Activated effector memory CD4-positive, alpha-beta T cell treated with anti-CD3 and anti-CD28 coated beads, Interleukin-2, amount 50 U/mL, for 16 hours (primary cell): ENCODE data around the gene LSP1.

ENCODE experiments used
- DNase-seq: peaks from one replicate; pipeline ENCODE4 v3.0.0-alpha.2; 2020

LSP1 gene

DNA sequence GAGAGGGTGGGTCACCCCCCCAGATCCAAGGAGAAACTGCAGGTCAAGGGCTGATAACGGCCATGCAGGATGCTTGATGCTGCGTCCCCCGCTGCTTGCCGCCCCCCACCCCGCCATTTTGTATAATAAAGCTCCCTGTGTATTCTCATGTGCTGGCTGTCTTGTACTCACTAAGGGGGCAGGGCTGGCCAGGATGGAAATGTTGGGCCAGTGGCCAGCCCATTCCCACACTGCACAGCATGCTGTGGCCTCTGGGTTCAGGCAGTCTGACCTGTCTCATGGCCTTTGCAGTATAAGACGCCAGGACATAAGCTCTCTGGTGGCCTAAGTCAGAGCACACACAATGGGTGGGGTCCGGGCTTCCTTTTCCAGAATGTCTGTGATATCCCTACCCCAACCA lies 39.2 kb downstream of the LSP1 start:
- DNase-seq, result no peak

DNA sequence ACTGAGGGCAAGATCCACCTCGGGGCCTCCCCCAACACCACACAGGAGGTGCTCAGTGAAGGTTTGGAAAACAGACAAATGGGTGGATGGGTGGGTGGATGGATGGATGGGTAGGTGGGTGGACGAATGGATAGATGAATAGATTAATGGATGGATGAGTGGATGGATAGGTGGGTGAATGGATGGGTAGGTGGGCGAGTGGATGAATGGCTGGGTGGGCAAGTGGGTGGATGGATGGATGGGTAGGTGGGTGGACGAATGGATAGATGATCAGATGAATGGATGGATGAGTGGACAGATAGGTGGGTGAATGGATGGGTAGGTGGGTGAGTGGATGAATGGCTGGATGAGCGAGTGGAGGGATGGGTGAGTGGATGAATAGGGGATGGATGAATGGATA lies 39.7 kb downstream of the LSP1 start:
- no peak for DNase-seq

DNA sequence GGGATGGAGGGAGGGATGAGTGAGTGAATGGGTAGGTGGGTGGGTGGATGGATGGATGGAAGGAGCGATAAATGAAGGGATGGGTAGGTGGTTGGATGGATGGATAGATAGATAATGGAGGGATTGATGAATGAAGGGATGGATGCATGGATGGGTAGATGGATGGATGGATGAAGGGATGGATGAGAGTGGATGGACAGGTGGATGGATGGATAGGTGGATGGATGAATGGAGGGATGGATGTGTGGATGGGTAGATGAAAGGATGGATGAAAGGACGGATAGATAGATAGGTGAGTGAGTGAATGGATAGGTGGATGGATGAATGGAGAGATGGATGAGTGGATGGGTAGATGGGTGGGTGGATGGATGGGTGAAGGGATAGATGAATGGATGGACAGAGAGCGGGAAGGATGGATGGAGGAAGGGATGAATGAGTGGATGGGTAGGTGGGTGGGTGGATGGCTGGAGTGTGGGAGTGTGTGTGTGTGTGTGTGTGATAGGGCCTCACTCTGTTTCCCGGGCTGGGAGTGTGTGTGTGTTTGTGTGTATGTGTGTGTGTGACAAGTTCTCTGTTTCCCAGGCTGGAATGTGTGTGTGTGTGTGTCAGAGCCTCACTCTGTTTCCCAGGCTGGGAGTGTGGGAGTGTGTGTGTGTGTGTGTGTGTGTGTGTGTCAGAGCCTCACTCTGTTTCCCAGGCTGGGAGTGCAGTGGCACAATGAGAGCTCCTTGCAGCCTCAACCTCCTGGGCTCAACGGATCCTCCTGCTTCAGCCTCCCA lies 40.9 kb downstream of the LSP1 start:
- no peak for DNase-seq

DNA sequence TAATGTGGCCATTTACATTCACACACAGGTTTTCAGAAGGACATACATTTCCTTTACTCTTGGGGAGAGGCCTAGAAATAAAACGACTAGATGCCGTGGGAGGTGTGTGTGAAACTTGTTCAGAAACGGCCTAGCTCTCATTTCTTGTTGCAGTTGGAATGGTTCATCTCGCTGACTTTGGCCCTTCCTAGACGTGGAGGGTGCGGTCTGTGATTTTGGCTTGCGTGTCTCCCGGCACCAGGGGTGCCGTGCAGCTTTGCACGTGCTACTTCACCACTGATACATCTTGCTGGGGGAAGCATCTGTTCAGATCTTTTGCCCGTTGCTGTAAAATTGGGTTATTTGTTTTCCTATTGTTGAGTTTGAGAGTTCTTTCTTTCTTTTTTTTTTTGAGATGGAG lies 41.9 kb downstream of the LSP1 start:
- no peak for DNase-seq

DNA sequence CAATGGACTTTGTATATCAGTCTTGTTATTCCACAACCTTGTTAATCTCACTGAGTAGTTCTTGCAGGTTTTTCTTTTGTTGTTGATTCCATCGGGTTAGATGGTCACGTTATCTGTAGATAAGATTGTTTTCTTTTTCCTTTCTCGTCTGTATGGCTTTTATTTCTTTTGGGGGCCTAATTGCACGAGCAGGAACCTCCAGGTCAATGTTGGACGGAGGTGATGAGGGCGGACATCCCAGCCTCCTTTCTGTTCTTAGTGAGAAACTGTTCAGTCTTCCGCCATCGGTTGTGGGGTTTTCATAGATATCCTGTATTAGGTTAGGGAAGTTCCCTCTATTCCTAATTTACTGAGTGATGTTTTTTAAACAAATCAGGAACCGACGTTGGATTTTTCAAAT lies 43.6 kb downstream of the LSP1 start:
- no peak for DNase-seq

DNA sequence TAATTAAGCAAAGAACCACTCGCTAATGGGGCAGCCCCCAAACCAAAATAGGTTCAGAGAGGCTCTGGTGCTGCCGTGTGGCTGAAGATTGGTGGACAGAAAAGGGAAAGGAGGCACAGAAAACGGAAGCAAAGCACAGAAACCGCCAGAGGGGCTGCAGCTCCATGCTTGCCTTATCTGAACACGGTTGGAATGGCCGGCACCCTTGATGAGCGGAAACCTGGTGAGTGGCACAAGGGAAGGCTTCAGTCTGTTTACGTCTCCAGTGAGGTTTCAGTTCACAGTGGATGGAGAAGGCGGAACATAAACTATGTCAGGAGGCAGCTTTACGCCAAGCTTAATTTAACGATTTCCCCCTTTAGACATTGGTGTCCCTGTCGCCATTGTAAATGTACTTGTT lies 44.0 kb downstream of the LSP1 start:
- no peak for DNase-seq

DNA sequence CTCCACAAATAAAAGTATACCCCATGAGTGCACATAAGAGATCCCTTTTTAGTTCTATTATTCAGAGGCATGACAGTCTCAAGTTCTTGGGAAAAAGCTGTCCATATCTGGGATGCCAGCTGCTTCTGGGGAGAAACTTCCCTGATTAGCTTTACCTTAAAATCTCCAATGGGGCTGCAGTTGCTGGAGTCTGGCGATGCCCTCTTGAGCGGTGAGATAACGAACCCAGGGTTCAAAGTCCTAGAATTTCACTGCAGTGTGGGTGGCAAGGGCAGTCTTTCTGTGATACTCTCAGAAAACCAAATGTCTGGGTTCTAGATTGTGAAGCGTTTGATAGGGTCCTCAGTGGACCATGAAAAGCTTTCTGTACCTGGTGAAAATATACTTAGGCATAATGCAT lies 46.2 kb downstream of the LSP1 start:
- no peak for DNase-seq

DNA sequence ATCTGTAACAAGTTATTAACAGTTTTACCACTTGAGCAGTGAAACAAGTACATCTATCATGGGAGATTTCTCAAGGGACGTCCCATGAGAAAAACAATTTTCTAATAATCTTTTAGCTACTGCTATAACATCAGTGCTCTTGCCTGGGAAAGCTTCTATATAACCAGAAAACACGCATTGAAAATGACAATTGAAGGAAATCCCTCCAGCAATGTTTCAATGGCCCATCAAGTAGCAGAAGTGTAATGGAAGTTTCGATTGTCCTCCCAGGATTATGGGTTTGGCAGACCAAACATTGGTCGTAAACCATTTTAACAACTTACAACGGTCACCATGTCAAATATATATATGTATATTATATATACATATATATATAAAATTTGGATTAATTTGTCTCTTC lies 46.8 kb downstream of the LSP1 start:
- DNase-seq, result no peak

DNA sequence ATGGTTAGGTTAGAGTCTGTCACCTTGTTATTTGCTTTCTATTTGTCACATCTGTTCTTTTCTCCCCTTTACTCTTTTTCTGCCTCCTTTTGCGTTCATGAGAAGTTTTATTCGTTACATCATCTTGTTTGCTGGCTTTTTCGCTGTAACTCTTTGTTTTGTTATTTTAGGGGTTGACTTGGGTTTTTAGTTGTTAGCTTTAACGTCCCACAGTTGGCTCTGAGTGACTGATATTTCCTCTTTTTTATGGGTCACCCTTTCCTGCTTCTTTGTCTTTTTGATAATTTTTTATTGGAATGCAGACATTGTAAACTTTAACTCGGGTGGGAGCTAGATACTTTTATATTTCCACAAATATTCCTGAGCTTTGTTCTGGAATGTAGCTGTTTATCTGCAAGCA lies 53.3 kb downstream of the LSP1 start:
- no peak for DNase-seq

DNA sequence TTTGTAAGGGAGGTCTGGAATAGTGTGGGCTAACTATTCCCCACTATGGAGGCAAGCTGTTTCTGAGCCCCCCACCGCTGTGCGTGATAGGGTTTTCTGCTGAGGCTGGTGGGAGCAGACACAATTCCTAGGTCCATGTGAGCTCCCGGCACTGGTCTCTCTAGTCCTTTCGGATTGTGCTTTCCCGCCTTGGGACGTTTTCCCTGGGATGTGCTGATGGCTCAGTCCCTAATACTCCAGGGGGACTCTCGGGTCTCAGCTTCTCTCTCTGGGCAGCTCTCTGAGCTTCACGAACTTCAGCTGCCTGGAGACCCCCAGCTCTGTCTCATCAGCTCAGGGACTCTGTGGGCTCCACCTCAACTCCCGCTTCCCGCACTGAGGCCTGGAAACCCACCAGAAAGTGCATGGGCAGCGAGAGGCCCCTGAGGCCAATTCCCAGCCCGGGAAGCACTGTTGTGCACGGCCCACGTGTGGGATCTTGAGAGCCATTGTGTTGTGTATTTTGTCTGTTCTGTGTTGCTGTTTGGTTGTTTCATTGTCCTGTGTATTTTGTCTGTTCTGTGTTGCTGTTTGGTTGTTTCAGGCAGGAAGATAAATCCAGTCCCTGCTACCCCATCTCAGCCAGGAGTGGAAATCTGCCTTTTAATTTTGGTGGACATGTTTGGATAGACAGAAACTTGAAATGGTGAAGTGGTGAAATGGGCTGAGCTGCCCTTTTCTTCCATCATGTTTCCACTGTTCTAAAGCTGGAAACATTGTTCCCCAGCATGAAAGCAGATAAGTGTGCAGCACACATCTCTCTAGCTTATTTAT lies 53.9 kb downstream of the LSP1 start:
- no peak for DNase-seq

DNA sequence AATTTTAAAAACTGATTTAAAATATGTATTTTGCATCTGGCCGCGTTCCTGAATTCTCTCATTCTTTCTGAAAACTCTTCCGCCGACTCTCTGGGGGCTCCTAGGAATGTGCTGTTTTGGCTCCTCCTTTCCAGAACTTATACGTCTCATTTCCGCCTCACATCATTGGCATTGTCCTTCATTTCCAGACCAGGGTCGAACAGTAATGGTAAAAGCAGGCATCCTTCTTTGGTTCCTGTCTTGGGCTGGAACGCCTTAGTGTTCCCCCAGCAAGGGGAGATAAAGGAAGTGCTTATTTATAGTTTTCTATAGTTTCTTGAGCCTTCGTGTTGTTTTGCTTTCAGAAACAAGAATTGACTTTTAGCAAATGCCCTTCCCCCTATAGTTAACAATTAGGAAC lies 55.7 kb downstream of the LSP1 start:
- DNase-seq, result no peak

DNA sequence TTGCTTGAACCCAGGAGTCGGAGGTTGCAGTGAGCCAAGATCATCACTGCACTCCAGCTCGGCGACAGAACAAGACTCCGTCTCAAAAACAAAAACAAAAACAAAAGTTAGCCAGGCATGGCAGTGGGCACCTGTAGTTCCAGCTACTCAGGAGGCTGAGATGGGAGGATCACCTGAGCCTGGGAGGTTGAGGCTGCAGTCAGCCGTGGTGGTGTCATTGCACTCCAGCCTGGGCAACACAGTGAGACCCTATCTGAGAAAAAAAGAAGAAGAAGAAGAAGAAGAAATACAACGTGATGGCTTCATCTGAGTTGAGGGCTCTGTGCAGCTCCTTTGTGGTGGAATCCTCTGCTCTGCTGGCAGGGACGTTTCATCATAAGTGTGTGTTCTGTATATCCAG lies 56.6 kb downstream of the LSP1 start:
- no peak for DNase-seq

DNA sequence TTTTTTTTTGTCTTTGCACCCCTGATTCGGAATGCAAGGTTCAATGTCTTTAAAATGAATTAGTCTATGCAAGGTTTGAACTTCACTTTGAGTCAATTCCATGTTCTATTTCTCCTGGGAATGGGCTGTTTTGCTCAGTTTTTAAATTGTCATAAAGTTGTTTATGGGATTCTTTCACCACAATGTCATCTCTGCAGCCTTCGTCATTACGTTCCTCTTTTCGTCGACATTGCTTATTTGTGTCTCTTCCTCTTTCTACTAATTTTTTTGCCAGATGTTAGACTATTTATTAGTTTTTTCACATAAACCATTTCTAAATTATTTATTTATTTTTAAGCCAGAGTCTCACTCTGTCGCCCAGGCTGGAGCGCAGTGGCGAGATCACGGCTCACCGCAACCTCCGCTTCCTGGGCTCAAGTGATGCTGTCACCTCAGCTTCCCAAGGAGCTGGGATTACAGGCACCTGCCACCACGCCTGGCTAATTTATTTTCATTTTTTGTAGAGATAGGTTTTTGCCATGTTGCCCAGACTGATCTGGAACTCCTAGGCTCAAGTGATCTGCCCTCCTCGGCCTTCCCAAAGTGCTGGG lies 59.5 kb downstream of the LSP1 start:
- DNase-seq, result no peak

DNA sequence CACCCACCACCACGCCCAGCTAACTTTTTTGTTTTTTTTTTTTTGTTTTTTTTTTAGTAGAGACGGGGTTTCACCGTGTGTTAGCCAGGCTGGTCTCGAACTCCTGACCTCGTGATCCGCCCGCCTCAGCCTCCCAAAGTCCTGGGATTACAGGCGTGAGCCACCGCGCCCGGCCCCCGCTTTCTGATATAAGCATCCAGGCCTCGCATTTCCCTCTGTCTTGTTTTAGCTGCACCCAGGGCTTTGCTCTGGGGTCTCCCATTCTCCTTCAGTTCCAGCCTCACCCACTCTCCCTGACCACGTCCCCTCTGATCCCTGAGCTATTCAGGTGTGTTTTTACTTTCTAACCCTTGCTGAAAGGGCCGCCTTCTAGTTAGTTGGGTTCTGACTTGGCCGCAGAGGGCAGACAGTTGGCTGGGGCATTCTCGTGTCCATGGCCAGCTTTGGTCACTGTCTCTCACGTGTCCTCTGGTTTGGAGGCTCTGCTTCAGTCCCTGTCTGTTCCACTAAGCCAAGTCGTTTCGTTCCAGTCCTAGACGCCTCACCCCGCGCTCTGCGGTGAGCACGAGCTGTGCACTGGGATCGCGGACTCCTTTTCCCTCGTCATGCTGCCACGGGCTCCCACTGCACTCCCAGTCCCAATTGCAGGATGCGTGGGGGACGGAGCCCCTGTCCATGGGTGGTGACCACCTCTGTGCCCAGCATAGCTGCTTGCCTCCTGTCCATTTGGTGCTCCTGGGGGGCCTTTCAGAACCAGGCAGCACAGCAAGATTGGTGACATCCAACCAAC lies 60.6 kb downstream of the LSP1 start:
- DNase-seq, result no peak

DNA sequence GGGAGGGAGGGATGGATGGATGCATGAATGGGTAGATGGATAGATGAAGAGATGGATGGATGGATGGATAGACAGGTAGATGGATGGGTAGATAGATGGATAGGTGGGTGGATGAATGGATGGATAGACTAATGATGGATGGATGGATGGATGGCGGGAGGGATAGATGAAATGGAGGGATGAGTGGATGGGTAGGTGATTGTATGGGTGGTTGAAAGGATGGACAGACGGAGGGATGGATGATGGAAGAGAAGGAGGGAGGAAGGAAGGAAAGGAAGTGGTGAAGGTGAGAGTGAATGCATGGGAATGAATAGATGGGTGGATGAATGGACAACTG lies 62.9 kb downstream of the LSP1 start:
- no peak for DNase-seq

DNA sequence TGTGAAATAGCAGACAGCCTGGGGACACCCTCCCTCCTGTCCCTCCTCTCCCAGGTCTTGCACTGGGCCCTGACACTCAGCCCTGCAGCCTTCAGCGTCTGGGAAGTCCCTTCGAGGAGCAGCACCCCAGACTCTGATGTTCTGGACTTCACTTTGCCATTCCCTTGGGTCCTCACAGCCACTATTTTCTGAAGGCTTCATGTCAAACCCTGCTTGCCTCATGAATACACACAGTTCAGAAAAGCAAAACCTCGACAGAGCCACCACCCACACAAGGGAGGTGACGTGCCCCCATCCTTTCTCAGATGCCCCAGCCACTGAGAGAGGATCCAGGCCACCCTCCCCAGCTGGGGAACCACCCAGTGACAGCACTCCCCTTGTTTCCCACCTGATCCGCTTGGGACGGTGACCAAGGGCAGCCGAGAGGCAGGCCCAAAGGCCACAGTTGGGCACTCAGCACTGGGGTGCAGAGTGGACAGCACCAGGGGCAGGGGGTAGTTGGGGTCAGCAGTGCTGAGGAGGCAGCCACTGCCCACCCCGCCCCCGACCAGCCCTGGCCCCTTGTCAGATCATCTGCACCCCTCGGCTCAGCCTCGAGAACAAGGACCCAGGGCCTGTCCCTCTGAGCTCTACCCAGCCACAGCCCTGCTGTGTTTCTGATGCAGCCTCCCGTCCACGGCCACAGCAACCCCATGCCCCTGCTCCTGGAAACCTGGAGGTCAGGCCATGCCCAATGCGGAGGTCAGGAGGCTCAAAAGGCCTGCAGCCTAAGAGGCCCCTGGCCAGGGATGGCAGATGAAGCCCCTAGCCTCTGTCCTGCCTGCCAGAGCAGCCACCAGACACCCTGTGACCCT lies 63.5 kb downstream of the LSP1 start:
- no peak for DNase-seq

DNA sequence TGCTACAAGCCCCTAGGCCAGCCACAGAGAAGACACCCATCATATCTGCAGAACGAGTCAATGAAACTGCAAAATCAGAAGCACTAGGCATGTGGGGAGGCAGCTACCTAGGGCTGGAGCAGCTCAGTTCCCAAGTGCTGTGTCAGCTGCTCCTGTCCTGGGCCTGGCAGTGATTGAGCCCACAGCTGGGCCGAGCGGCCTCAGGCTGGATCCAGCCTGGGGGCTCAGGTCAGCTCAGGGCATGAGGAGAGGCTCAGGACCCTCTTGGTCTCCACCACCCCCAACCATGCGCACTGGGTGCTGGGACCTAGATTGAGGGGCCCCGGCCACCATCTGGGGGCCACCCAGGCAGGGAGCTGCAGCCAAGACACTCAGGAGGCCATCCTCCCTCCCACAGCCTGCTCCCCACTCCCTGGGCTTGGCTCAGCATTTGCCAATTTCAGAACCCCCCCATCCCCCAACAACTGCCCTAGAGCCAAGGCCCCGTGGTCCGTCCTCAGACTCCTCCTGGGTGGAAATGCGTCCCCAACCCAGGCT lies 64.2 kb downstream of the LSP1 start:
- no peak for DNase-seq

DNA sequence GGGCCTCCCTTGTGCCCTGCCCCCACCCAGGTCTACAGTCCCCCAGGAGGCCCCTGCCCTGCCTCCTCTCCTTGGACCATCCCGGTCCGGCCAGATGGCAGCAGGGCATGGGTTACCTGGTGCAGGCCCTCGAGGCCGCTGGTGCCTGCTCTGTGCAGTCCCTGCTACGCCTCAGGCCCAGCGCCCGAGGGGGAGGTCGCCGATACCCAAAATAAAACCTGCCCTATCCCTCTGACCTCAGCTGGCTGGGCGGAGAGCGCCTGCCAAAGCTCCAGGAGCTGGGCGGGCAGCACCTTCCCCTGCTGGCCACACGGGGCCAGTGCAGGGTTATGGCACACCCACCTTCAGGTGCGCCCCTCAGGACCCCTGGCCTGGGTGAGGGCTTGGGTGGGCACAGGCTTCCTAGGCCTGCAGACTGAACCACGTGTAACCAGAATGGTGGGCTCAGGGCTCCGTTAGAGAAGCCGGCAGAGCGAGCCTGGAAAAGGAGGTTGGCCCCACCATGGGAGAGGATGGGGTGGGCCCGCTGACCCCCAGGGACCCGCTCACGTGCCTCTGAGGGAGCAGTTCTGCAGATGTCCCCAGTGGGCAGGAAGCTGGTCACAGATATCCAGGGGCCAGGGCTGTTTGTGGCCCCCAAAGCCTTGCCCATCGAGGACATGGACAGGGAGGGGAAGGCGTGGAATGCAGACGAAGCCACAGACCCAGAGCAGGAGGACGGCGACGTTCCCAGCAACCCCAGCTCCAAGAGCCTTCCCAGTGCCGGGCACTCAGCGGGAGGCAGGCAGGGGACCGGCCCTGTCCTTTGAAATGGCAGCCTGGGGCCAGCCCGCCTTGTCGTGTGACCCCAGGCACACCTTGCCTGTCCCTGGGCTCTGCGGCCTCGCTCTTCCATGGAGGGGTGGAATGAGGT lies 64.9 kb downstream of the LSP1 start:
- DNase-seq, result no peak

DNA sequence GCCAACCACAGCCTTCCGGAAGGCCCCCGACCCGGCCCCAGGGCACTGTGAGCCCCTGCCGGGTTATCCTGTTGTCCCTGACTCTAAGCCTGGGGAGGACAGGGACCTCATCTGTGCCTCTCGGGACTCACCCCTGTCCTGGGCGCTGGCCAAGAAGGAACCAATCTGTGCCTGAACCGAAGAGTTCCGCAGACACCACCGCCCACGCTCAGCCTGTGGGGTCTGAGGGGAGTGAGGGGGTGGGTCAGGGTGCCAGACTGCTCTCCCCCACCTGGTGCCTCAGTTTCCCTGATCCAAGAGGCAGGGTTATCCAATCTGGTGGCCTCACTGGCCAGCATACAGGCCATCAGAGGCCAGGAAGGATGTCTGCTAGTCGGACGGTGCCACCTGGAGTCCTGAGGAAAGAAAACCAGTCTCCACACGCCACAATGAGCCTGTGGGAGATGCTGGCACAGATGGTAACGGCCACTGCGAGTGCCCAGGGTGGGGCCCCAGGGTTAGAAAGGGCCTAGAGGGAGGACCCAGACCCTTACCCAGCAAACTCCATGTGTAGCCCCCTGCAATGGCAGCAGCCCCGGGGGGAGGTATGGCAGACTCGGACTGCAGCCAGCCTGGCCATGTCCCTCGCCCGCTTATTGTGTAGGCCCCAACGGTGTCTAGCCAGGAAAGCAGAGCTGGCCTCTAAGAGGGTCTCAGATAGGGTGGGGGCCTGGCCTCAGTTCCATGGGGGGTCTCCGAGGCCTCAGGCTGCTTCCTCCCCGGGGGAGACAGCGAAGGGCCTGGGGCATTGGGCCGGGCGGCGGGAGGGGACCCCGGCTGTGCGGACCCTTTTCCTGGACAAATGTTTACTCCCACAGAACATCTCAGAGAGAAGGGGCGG lies 65.8 kb downstream of the LSP1 start:
- DNase-seq, result no peak
